NCI-H446 treated with DMSO at 0.1 percent for 48 hours (cell line): ENCODE measurements around the gene TOM1L2.
A peak's percentile ranks its signal among the peaks of the same experiment; 100 is the strongest.
"Not testable (repeated sequence)": the region's sequence is repeated elsewhere in the genome, so short reads cannot be mapped to it uniquely, and the experiment has no call there.

Experiments
- DNase-seq: peaks from one replicate; lab custom pipeline; 2025; lab: John Stamatoyannopoulos, UW

The TOM1L2 gene

DNA sequence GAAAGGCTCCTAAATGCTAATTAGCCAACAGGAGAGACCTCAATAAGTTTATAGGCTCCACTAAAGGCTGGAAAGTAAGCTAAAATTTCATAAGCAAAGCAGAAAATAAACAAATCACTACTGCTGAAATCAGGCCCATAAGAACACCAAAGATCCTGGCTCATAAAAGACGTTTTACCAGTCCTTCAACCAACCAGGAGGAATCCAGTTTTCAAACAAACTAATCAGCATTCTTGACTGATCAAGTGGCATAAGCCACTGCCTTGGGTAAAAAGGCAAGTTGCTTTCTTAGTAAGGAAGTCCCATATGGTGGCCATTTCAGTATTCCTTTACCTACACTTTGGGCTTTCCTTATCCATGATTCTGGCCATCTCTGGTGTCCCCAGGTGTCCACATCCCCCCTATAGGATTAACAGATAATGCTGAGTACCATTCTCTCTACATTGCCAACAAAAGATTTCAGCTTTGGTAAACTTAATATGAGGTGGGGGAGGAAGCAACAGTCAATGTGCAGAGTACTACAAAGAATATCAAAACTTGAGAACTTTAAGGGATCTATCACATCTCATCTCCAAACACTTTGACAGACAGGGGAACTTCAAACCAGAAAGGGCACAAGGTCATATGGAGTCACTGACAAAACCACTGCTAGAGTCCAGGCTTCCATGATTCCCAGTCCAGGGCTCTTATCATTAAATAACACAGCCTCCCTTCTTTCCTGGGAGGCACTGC lies 1.3 kb downstream of the TOM1L2 start:
- DNase-seq: no peak

DNA sequence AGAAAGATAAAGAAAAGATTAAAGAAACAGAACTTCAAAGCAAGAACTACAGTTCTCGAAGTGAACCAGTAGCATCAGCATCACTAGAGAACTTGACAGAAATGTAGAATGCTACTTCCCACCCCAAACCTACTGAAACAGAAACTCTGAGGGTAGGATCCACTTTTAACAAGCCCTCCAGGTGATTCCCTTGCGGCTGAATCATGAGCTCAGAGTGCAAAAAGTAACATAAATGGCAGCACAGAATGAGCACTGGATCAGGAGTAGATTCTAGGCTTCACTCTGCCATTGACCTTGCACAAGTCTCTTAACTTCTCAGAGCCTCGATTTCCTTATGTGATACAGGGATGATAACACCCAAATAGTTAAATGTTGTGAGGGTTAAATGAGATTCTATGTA lies 5.8 kb downstream of the TOM1L2 start:
- no peak for DNase-seq

DNA sequence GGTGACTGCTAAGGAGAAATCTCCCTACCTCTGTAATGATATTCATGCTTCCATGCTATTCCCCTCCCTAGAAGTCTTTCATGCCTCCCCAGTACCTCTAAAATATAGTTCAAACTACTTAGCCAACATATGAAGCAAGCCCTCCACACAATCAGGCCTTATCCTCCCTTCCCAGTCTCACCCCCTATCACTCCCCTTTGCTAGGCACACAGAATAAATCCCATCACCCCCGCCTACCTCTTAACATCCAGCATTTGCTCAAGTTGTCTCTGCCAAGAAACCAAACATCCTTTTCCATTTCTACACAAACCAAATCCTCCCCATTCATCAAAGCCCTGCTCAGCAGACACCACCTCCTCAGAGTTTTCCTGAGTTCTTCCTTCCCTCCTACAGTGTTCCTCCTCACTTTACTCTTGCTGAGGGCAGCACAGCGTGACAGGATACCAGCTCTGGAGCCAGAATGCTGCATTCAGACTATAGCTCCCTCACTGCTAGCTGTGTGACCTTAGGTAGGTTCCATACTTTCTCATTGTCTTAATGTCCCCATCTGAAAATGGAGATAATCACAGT lies 7.0 kb downstream of the TOM1L2 start:
- DNase-seq: no peak

DNA sequence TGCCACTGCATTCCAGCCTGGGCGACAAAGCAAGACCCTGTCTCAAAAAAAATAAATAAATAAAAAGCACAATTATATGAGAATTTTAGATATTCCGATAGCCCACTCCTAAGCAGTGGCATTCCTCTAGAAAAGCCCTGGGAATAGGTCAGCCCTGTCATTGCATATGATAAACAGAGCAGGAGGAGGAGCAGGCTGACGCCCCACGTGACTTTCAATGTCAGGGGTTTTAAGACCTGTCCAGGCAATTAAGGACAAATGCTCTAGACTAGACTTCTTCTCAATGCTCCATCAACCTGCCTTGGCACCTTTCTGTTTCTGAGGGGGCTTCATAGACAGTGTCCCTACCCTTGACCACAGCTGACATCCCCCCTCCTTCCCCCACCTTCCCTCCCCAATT lies 7.5 kb downstream of the TOM1L2 start:
- no peak for DNase-seq

DNA sequence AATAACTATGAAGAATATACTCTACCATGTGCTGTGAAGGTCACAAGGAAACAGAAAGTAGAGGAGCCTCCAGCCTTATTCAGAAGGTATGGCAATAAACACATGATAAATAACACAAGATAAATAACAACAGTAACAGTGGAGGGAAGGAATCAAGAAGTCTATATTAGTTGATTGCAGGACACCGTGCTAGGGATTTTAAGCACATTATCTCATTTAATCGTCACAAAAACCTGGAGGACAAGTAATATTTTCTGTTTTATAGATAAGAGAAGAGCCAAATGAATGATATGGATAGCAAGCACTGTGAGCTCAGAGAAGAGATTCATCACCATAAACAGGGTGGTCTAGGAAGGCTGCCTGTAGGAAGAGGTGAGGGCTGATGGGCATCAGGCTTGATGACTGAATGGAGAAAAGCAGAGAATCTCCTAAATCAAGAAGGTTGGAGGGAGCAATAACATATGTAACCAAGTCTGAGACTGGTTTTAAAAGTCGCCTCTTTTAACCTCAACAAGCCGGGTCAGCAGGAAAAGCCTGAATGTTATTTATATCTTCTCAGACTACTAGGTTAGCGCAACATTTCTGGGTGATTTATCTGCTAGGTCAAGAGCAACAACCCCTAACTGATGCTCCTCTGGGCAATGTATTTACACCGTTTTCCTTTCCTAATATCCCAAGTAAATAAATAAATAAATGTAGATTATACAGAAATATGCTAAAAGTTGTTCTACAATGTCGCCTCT lies 8.3 kb downstream of the TOM1L2 start:
- DNase-seq: no peak

DNA sequence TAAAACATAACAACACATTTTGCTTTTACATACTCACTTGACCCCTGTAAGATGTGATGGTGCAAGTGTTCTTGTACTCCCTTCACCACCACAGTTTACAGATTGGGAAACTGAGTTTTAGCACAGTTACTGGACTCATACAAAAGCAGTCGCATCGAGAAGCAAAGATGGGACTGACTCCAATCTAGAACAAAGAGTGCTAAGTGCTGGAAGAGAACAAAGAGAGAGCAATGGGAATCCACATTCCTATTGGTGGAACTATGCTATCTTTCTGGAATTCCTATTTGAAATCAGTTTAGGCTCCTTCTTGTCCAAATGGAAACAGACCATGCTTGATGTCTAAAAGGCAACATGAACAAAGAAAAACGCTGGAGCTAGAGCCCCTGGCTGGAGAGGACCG lies 9.1 kb downstream of the TOM1L2 start:
- no peak for DNase-seq

DNA sequence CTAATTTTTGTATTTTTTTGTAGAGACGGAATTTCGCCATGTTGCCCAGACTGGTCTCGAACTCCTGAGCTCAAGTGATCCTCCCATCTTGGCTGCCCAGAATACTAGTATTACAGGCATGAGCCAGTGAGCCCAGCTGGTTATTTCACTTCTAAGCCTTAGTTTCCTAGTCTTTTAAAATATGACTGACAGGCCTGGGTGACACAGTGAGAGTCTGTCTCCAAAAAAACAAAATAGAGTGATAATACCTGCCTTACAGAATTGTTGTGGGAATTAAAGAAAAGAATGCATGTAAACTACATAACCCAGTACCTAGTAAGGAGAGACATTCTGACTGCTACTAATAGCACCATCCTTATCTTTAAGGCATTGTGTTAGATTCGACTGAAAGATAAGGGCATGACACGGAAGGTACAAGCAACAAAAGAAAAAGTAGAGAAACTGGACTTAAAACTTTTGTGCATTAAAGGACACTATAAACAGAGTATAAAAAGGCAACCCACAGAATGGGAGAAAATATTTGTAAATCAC lies 11.6 kb downstream of the TOM1L2 start:
- no peak for DNase-seq

DNA sequence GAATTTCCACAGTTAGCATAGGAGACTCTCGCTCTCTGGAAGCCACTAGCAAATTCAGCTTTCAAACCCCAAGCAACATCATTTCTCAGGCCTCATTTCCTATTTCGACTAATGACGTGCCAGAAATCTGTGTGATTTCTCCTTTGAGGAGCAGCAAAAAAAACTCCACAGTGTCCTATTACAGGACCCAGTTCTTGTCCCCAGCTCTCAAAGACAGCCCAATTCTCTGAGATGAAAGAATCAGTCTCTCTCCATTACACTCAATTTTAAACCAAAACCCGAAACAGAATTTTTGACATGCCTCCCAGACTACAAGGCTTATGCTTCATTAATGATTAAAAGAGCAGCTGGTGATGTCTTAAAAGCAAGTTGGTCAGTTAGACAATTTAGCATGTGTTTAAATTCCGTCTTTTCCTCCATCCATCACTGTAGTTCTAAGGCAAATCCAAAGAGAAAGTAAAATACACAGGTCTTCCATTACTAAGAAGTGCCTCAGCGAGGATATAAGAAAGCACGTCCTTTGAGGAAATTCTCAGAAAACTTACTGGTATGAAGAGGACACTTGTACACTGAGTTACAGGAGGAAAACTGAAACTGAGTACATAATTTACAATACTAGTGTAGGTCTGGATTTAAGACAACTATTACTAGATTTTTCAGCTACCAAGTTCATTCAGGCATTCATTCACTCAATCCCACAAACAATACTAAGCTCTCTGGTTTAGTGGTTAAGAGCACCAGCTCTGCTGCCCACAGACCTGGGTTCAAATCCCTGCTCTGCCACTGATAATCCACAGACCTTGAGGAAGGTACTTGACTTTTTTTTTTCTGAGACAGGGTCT lies 12.5 kb downstream of the TOM1L2 start:
- DNase-seq: peak; percentile 2

DNA sequence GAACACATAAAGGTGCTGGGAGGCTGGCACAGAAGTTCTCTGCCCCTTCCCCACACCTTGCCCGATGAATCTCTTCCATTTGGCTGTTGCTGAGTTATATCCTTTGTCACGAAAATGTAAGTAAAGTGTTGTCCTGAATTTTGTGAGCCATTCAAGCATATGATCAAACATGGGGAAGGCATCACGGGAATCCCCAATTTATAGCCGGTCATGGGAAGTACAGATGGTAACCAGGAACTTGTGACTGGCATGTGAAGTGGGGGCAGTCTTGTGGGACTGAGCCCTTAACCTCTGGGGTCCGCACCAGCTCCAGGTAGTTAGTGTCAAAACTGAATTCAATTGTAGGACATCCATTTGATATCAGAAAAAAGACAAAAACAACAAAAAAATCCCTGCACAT lies 13.2 kb downstream of the TOM1L2 start:
- no peak for DNase-seq

DNA sequence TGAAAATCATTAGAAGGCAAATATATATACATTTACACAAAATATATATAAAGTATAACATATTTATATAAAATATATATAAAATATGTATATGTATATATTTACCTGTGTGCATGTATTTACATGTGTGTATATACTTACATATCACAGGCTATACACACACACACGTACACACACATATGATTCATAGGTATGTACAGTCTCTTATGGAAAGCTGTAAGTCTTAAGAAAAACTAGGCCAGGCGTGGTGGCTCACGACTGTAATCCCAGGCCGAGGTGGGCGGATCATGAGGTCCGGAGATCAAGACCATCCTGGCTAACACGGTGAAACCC lies 14.7 kb downstream of the TOM1L2 start:
- DNase-seq: no peak

DNA sequence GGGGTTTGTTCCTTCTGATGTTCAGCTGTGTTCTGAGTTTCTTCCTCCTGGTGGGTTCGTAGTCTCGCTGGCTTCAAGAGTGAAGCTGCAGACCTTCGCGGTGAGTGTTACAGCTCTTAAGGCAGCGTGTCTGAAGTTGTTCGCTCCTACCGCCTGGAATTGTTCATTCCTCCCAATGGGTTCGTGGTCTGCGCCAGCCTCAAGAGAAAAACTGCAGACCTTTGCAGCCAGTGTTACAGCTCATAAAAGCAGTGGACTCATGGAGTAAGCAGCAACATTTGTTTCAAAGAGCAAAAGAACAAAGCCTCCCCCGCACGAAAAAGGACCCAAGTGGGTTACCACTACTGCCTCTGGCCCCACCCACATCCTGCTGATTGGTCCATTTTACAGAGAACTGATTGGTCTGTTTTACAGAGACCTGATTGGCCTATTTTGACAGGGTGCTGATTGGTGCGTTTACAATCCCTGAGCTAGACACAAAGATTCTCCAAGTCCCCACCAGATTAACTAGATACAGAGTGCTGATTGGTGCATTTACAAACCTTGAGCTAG lies 16.3 kb downstream of the TOM1L2 start:
- not testable (repeated sequence) for DNase-seq

DNA sequence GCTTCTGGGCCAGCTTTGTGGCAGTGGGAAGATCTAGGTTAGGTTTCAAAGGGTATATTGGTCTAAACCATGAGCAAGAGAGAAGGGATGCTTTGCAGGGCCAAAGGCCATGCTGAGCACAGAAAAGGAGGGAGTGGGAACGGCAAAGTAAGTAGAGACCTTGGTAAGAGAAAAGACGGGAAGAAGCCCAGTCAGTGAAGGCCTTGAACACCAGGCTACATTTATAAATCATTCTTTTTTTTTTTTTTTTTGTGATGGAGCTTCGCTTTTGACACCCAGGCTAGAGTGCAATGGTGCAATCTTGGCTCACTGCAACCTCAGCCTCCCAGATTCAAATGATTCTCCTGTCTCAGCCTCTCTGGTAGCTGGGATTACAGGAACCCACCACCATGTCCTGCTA lies 18.1 kb downstream of the TOM1L2 start:
- DNase-seq: no peak

DNA sequence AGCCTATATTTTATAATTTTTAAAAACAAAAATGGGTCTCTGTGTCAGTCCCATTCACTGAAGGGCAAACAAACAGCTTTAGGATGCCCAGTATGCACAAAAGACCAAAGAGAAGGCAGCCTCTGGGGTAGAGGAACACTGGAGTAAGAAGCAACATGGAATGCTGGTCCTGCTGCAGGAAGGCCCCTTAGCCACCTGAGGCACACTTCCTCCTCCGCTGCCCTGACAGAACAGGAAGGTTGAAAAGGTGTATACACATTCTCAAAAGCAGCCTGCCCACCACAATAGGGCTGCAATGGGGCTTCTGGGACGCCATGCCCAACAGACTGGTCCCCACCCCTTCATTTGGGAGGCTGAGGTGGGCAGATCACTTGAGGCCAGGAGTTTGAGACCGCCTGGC lies 19.5 kb downstream of the TOM1L2 start:
- DNase-seq: no peak

DNA sequence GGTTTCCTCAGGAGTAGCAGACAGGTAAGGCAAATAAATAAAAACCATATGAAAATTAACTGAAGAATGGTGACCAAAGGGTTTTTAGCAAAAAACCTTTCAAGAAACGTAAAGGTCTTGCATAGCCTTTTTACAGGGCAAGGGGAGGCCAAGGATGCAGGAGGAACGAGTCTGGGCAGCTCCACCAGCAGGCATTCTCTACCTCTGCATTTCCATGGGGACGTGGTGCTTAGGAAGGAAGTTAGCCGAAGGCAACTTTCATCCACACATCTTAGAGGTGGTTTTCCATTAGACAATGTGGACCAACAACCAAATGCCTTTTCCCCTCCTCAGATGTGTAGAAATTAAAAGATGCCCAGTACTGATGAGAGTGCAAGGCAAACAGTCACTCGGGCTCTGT lies 20.7 kb downstream of the TOM1L2 start:
- no peak for DNase-seq

DNA sequence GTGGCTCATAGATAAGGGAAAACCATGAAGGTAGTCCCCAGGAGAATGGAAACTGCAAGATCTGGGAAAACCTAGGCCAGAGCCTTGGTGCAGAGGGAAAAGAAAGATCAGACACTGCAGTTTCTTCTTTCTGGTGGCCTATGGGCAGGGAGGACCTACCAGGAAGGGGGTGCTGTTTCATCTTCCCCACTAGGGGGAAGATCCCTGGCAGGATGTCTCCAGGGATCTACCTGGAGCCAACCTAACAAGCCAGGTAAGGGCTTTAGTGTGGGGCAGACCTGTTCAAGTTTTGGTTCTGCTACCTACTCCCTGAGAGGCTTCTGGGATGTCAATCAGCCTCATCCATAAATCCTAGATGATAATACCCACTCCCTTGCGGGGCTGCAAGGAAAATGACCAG lies 21.4 kb downstream of the TOM1L2 start:
- no peak for DNase-seq

DNA sequence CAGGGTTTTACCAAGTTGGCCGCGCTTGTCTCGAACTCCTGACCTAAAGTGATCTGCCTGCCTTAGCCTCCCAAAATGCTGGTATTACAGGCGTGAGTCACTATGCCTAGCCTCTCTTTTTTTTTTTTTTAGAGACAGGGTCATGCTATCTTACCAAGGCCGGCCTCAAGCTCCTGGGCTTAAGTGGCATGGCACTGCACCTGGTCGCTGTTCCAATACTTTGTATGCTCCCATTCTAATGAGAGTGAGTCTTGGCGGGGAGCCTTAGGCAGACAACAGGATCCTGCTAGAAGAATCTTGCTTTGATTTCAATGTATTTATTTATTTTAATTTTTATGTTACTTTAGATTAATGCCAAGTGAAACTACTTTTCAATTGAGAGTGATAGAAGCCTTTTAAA lies 21.9 kb downstream of the TOM1L2 start:
- DNase-seq: no peak

DNA sequence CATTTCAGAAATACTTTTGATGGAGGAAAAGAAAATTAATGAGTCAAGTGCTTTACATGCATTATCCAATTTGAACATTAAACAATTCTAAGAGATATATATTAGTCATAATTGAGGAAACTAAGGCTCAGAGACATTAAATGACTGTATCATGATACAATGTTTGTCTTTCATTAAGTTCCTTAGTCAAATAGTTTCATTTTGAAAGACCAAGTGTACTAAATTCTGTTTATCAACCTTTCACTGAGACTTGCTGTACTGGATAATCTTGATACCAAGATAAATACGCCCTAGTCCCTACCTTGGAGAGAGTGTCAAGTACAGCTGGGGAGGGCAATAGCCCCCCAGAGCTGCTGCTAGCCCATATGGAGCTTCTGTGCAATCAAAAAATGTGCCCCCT lies 24.2 kb downstream of the TOM1L2 start:
- DNase-seq: no peak

DNA sequence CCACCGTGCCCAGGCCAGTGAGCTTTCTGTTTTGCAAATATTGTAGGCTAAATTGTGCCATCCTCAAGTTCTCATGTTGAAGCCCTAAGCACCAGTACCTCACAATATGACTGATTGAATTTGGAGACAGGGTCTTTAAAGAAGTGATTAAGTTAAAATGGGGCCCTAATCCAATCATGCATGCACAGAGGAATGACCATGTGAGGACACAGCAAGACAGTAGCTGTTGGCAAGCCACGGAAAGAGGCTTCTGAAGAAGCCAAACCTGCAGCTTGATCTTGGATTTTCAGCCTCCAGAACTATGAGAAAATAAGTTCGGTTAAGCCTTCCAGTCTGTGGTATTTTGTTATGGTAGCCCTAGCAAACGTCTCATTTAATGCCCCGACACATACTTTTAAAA lies 24.9 kb downstream of the TOM1L2 start:
- no peak for DNase-seq

DNA sequence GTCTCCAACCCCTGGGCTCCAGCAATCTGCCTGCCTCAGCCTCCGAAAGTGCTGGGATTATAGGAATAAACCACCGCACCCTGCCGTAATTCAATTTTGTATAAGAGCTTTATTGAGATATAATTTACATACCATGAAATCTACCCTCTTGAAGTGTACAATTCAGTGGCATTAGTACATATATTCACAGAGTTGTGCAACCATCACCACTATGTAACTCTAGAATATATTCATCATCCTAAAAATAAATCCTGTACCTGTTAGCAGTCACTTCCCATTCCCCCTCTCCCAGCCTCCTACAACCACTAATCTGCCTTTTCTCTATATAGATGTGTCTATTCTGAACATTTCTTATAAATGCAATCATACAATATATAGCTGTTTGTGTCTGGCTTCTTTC lies 26.1 kb downstream of the TOM1L2 start:
- DNase-seq: no peak

DNA sequence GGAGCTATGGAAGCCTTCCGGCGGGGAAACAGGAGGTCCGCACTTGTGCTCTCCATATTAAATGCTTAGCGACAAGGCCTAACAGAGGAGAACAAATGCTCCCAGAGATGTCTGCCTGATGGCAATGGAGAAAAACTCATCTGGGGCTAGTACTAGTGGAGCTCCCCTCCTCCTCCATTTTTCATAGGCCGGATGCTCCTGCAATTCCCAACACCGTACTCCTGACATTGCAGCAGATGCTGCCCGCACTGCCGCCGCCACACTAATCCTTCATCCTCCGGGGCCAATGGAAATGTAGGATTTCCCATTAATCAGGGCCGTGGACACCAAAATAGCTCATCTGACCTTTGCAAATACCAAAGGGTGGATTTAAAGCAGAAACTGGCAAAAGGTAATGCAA lies 27.5 kb downstream of the TOM1L2 start:
- DNase-seq: no peak

DNA sequence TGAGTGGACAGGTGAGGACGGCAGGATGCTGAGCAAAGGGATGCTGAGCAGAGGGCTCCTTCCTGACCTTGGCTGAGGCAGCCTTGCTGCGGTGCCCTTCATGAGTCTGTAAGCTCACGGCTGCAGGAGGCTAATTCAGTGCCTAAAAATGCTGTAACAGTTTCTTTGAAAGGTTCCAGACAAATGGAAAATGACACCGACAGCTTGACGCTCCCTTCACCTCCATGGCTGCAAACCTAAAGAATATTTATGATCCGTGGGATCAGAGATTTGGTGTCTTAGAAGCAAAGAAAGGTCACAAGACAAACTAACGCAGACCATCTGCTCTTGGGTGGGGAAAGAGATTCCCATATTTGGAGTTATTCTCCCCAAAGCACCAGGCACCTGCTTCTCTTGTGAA lies 28.0 kb downstream of the TOM1L2 start:
- no peak for DNase-seq

DNA sequence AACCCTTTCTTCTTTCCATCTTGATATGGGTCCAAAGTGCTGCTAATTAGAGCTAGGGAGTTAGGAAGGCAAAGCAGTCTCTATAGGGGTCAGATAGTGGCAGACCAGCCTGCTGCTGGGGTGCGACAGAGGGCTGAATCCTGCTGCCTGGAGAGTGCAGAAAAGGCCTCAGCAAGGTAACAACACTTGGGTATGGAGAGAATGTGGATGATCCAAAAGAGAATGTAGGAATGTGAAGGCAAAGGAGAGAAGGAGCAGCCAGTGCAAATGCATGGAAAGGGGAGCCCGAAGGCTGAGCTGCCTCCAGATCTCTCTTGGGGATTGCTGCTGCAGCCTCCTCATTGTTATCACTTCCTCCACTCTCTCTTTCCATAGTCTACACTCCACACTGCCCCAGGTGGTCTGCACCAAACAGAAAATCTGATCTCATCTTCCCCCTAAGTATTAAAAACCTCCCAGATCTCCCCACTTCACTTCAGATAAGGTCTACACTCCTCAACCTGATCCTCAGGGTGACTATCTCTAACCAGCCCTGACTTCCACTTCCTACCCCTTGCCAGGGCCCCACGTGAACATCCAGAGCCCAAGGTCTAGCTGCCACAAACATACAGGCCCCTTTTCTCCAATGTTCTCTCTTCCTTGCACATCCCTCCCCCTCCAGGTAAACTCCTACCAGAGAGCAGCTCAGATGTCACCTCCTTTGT lies 28.8 kb downstream of the TOM1L2 start:
- DNase-seq: no peak
